Esophagus squamous epithelium (tissue), 4 donors: ENCODE measurements around the gene CEP164.

Experiments
- POLR2A ChIP-seq, 4 donors: fragments of 450-650 bp; IDR thresholded peaks; one replicate each; pipeline ENCODE4 v1.6.1; 2017; ENCODE audit warnings: antibody characterized with exemption in 4 of 4, mild to moderate bottlenecking in 4 of 4, moderate library complexity in 3 of 4
- TF ChIP-seq, protein P1 (sequence below), 6 experiments: fragments of 450-650 bp in 4 of 6; fragments of 200-600 bp in 2 of 6; sonication (generic) in 2 of 6; IDR thresholded peaks; one replicate each; pipeline ENCODE4 v1.5.1; 2016 to 2019; ENCODE audit warnings: antibody characterized with exemption in 6 of 6, mild to moderate bottlenecking in 4 of 6, moderate library complexity in 4 of 6

- TF ChIP-seq, protein P1, sequence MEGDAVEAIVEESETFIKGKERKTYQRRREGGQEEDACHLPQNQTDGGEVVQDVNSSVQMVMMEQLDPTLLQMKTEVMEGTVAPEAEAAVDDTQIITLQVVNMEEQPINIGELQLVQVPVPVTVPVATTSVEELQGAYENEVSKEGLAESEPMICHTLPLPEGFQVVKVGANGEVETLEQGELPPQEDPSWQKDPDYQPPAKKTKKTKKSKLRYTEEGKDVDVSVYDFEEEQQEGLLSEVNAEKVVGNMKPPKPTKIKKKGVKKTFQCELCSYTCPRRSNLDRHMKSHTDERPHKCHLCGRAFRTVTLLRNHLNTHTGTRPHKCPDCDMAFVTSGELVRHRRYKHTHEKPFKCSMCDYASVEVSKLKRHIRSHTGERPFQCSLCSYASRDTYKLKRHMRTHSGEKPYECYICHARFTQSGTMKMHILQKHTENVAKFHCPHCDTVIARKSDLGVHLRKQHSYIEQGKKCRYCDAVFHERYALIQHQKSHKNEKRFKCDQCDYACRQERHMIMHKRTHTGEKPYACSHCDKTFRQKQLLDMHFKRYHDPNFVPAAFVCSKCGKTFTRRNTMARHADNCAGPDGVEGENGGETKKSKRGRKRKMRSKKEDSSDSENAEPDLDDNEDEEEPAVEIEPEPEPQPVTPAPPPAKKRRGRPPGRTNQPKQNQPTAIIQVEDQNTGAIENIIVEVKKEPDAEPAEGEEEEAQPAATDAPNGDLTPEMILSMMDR (IDR thresholded peaks at IDR 0.05), result no peak
- TF ChIP-seq POLR2A (IDR thresholded peaks at IDR 0.05), result no peak
Observed at GRCh38 chr11:117366875-117367274, 39.2 kb downstream of the CEP164 start.
